Activated CD4-positive, alpha-beta memory T cell treated with anti-CD3 and anti-CD28 coated beads, Interleukin-2, amount 10 ng/mL, durations not matched to agents 7 days and 5 days (primary cell): ENCODE results near the gene ECHS1. TPM values are rescaled to one million over a fixed set of nuclear protein-coding genes. Genes with fewer than 3 reads are reported as not detected.

Experiments used
- CTCF ChIA-PET: fragments of 350-600 bp; sonication (Branson Sonifier 250); formaldehyde crosslinking; loops from one replicate; lab custom pipeline; 2021; ENCODE audit warnings: antibody characterized with exemption, inconsistent platforms; lab: Charles Lee
- POLR2A ChIA-PET: fragments of 350-600 bp; sonication (Branson Sonifier 250); formaldehyde crosslinking; loops from one replicate; lab custom pipeline; 2021; ENCODE audit warnings: antibody characterized with exemption; lab: Charles Lee
- DNase-seq: peaks from one replicate; pipeline ENCODE4 v3.0.0-alpha.2; 2020
- H3K27ac Mint-ChIP-seq: one replicate; pipeline ENCODE4 v1.8.0; 2021; ENCODE audit warnings: mild to moderate bottlenecking, mixed read lengths
- H3K27me3 Mint-ChIP-seq: one replicate; pipeline ENCODE4 v1.8.0; 2021; ENCODE audit warnings: mixed read lengths
- H3K36me3 Mint-ChIP-seq: one replicate; pipeline ENCODE4 v1.8.0; 2021; ENCODE audit warnings: low read depth, mixed read lengths
- H3K4me1 Mint-ChIP-seq: one replicate; pipeline ENCODE4 v1.8.0; 2021; ENCODE audit warnings: mixed read lengths
- H3K4me3 Mint-ChIP-seq: one replicate; pipeline ENCODE4 v1.8.0; 2021; ENCODE audit warnings: mild to moderate bottlenecking, mixed read lengths
- H3K9me3 Mint-ChIP-seq: one replicate; pipeline ENCODE4 v1.8.0; 2021; ENCODE audit warnings: mixed read lengths
- total RNA-seq, 2 experiments: library from RNA; stranded (reverse); gene quantifications; one replicate each; pipeline ENCODE4 v1.2.3, GENCODE V29; 2021

The ECHS1 gene
- total RNA-seq, 2 experiments from 2014 or later, result 31.3 to 31.6 TPM

- Mint-ChIP-seq H3K4me1 (peaks cover 4% of the 10 kb centered on the region), H3K4me3 (no peak overlapping the region), H3K27me3 (peaks cover 5% of the 10 kb centered on the region), H3K9me3 (no peaks in the 10 kb centered on the region), H3K36me3 (no peaks in the 10 kb centered on the region), H3K27ac (no peak overlapping the region)
- no peak for DNase-seq
- POLR2A ChIA-PET, result interaction anchor here (1.2 kb wide), 1 partner anchor 44 kb away, joined by 3 read pairs; no protein-coding TSS in a partner anchor
- CTCF ChIA-PET, result interaction anchor here (1.6 kb wide), 1 partner anchor 22 kb away, joined by 4 read pairs; no protein-coding TSS in a partner anchor
These were observed 21.5 kb downstream of the ECHS1 start for GRCh38 chr10:133351408-133352318.

- H3K36me3 Mint-ChIP-seq, result no peaks in the 10 kb centered on the region
- no peaks in the 10 kb centered on the region for H3K9me3 Mint-ChIP-seq
- DNase-seq, result no peak
- H3K4me1 Mint-ChIP-seq, result peaks cover 4% of the 10 kb centered on the region
- ChIA-PET POLR2A (interaction anchor here (1.2 kb wide), 1 partner anchor 43 kb away, joined by 3 read pairs; no protein-coding TSS in a partner anchor), CTCF (interaction anchor here (1.6 kb wide), 1 partner anchor 21 kb away, joined by 4 read pairs; no protein-coding TSS in a partner anchor)
- H3K27me3 Mint-ChIP-seq, result peaks cover 5% of the 10 kb centered on the region
- no peak overlapping the region for H3K4me3 Mint-ChIP-seq
- no peak overlapping the region for H3K27ac Mint-ChIP-seq
These were observed 22.2 kb downstream of the ECHS1 start for GRCh38 chr10:133350950-133351329.

GRCh38 chr10:133350283-133350949 is 22.7 kb downstream of the ECHS1 start:
- H3K4me1 Mint-ChIP-seq, result peaks cover 4% of the 10 kb centered on the region
- H3K36me3 Mint-ChIP-seq, result no peaks in the 10 kb centered on the region
- ChIA-PET CTCF (interaction anchor here (1.6 kb wide), 1 partner anchor 21 kb away, joined by 4 read pairs; no protein-coding TSS in a partner anchor), POLR2A (interaction anchor here (1.2 kb wide), 1 partner anchor 42 kb away, joined by 3 read pairs; no protein-coding TSS in a partner anchor)
- H3K4me3 Mint-ChIP-seq, result no peak overlapping the region
- H3K9me3 Mint-ChIP-seq, result no peaks in the 10 kb centered on the region
- DNase-seq, result no peak
- H3K27me3 Mint-ChIP-seq, result peaks cover 9% of the 10 kb centered on the region
- no peak overlapping the region for H3K27ac Mint-ChIP-seq

DNA sequence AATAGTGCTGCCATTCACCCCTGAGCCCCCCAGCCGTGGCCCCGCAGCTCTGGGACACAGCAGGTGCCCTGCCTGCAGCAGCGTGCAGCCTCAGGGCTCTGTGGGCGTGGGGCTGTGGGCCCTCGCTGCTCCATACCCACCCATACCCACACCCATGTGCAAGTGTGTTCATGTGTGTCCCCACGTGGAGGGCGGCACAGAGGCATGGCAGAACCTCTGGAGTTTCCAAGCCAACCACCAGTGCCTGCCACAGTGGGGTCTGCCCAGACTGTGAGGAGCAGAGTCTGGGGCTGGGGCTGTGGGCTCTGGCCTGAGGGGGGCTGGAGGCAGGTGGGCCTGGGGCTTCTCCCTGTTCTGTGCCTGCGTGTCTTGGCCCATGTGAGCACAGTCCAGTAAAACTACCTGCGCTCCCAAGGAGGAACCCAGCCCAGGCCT is 23.6 kb downstream of the ECHS1 start:
- DNase-seq, result no peak
- Mint-ChIP-seq H3K9me3 (no peaks in the 10 kb centered on the region), H3K4me1 (peaks cover 4% of the 10 kb centered on the region), H3K27me3 (peaks cover 14% of the 10 kb centered on the region), H3K36me3 (no peaks in the 10 kb centered on the region), H3K27ac (no peak overlapping the region), H3K4me3 (no peak overlapping the region)
- POLR2A ChIA-PET, result no interaction called here
- CTCF ChIA-PET, result no interaction called here

- Mint-ChIP-seq H3K4me1 (peaks cover 5% of the 10 kb centered on the region), H3K27me3 (peaks cover 15% of the 10 kb centered on the region), H3K9me3 (no peaks in the 10 kb centered on the region), H3K36me3 (no peaks in the 10 kb centered on the region), H3K4me3 (no peak overlapping the region), H3K27ac (no peak overlapping the region)
- ChIA-PET POLR2A (no interaction called here), CTCF (no interaction called here)
- DNase-seq, result no peak
These were observed 24.0 kb downstream of the ECHS1 start for GRCh38 chr10:133349160-133349568.

DNA sequence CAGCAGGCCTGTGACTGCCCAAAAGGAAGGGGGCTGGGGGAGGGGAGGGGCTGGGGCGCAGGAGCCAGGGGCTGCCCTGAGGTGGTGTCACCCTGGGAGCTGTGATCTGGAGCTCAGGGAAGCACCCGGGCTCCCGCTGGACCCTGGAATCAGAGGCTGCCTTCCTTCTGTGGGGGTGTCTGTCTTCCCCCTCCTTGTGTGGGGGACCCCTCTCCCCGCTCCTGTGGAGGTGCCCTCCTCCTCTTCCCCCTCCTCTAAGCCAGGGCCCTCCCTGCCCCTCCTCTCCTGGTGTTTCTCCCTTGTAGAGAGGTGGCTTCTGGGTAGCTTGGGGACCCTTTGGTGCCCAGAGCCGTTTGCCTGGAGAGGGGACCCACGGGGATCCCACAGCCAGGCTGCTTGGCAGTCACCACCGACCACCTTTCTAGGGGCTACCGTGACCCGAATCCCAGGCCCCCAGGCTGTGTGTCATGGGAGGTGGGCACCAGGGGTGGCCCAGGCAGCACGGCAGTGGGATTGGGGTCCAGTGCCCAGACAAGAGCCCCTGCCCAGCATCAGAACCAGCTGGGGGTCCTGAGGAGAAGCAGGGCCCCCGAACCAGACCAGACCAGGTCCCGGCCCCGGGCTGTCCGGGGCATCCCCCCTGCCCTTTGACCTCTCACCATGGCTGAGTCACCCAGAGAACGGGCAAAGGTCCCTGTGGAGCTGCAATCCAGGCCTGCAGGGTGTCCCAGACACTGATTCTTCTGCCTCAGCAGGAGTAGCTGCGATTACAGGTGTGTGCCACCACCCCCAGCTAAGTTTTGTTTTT is 25.2 kb downstream of the ECHS1 start:
- no peak for DNase-seq
- POLR2A ChIA-PET, result interaction anchor here (0.6 kb wide), 1 partner anchor 11 kb away, joined by 3 read pairs; the partner anchor contains the start of gene CALY
- H3K4me1 Mint-ChIP-seq, result peaks cover 9% of the 10 kb centered on the region
- H3K36me3 Mint-ChIP-seq, result no peaks in the 10 kb centered on the region
- H3K27me3 Mint-ChIP-seq, result peaks cover 16% of the 10 kb centered on the region
- no peaks in the 10 kb centered on the region for H3K9me3 Mint-ChIP-seq
- CTCF ChIA-PET, result interaction anchor here (1.0 to 1.1 kb wide), 2 partner anchors 18 kb away, joined by 3 to 6 read pairs; no protein-coding TSS in a partner anchor
- H3K4me3 Mint-ChIP-seq, result no peak overlapping the region
- no peak overlapping the region for H3K27ac Mint-ChIP-seq

GRCh38 chr10:133346413-133346812 is 26.7 kb downstream of the ECHS1 start:
- CTCF ChIA-PET, result interaction anchor here (0.8 kb wide), 1 partner anchor 17 kb away, joined by 3 read pairs; no protein-coding TSS in a partner anchor

DNA sequence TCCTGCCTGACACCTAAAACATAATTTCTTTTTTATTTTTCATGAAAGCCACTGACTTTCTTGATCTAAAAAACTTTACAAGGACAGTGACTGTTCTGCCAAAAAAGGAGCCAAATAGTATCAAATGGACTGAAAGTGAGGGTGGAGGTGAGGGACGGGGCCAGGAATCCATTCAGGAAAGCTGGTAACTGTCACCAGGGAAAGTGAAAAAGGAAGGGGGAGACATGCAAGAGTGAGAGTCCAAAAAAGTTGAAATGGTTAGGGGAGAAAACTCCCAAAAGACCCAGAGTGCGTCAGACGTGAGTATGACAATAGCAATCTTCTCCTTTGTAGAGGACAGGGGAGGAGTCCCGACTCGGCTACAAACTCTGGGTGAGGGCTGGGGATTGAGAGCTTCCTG is 28.9 kb downstream of the ECHS1 start:
- CTCF ChIA-PET, result interaction anchor here (1.2 kb wide), 1 partner anchor 15 kb away, joined by 4 read pairs; no protein-coding TSS in a partner anchor
- Mint-ChIP-seq H3K4me3 (no peak overlapping the region), H3K4me1 (peaks cover 8% of the 10 kb centered on the region), H3K27me3 (peaks cover 19% of the 10 kb centered on the region), H3K9me3 (no peaks in the 10 kb centered on the region), H3K36me3 (no peaks in the 10 kb centered on the region), H3K27ac (no peak overlapping the region)
- POLR2A ChIA-PET, result no interaction called here
- DNase-seq, result no peak

More at GRCh38 chr10:133346413-133346812, 26.7 kb downstream of the ECHS1 start:
- POLR2A ChIA-PET, result no interaction called here
- no peak for DNase-seq
- no peaks in the 10 kb centered on the region for H3K36me3 Mint-ChIP-seq
- no peak overlapping the region for H3K4me3 Mint-ChIP-seq
- no peak overlapping the region for H3K27ac Mint-ChIP-seq
- peaks cover 9% of the 10 kb centered on the region for H3K4me1 Mint-ChIP-seq
- no peaks in the 10 kb centered on the region for H3K9me3 Mint-ChIP-seq
- H3K27me3 Mint-ChIP-seq, result peaks cover 20% of the 10 kb centered on the region

- DNase-seq, result no peak
- H3K9me3 Mint-ChIP-seq, result no peaks in the 10 kb centered on the region
- POLR2A ChIA-PET, result no interaction called here
- peaks cover 15% of the 10 kb centered on the region for H3K27me3 Mint-ChIP-seq
- H3K27ac Mint-ChIP-seq, result no peak overlapping the region
- H3K36me3 Mint-ChIP-seq, result no peaks in the 10 kb centered on the region
- H3K4me3 Mint-ChIP-seq, result no peak overlapping the region
- peaks cover 5% of the 10 kb centered on the region for H3K4me1 Mint-ChIP-seq
- CTCF ChIA-PET, result no interaction called here
These were observed 29.6 kb downstream of the ECHS1 start for GRCh38 chr10:133343558-133343957.

DNA sequence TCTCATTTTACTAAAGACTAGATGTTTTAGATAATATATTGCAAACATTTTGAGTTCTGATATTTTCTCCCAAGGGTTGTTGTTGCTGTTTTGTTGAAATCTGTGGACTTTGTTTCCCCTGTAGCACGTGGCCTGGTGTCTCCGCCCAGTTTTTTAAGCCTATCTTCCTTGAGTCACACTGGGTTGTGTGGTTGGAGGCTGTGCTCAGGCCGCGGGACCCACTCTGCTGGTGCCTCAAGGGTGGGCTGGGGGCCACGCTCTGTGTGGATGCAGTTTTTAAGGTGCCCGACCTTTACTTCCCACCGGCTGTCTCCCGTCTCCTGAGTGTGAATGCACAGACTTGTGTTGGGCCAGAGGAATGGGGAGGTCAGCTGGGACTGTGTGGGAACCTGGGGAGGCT is 30.2 kb downstream of the ECHS1 start:
- POLR2A ChIA-PET, result no interaction called here
- peaks cover 5% of the 10 kb centered on the region for H3K4me1 Mint-ChIP-seq
- DNase-seq, result no peak
- H3K4me3 Mint-ChIP-seq, result no peak overlapping the region
- no peak overlapping the region for H3K27ac Mint-ChIP-seq
- no peaks in the 10 kb centered on the region for H3K36me3 Mint-ChIP-seq
- no peaks in the 10 kb centered on the region for H3K9me3 Mint-ChIP-seq
- CTCF ChIA-PET, result no interaction called here
- H3K27me3 Mint-ChIP-seq, result peaks cover 15% of the 10 kb centered on the region

GRCh38 chr10:133341983-133342382 is 31.2 kb downstream of the ECHS1 start:
- H3K4me3 Mint-ChIP-seq, result no peak overlapping the region
- H3K27ac Mint-ChIP-seq, result no peak overlapping the region
- no peak for DNase-seq
- CTCF ChIA-PET, result interaction anchor here (1.3 kb wide), 1 partner anchor 12 kb away, joined by 5 read pairs; no protein-coding TSS in a partner anchor
- no peaks in the 10 kb centered on the region for H3K36me3 Mint-ChIP-seq
- H3K9me3 Mint-ChIP-seq, result no peaks in the 10 kb centered on the region
- peaks cover 15% of the 10 kb centered on the region for H3K27me3 Mint-ChIP-seq
- POLR2A ChIA-PET, result no interaction called here
- H3K4me1 Mint-ChIP-seq, result peaks cover 5% of the 10 kb centered on the region

DNA sequence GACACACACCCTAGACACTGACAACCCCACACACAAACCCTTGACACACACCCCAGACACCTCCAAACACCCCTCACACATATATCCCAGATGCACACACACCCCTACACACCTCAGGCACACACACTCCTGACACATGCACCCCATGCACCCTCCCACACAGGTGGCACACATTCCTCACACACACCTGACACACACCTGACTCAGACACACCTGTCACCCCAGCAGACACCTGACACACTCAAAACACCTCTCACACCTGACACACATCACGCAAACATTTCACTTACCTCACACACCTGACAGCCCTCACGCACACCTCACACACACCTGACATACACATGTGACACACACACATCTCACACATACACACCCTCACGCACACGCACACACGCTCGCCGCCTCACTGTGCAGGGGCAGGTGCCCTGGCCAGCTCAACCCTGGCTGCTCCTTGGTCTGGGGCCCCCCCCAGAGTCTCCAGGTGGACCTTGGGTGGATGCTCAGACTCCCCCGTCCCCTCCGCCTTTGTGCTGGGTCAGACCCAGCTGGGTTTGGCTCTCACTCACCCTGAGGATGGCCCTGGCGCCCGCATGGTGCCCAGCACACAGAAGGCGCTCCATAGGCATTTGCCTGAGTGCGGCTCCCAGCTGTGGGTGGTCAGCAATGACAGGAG is 33.3 kb downstream of the ECHS1 start:
- Mint-ChIP-seq H3K9me3 (no peaks in the 10 kb centered on the region), H3K27me3 (peaks cover 12% of the 10 kb centered on the region), H3K27ac (no peak overlapping the region), H3K36me3 (no peaks in the 10 kb centered on the region), H3K4me1 (peaks cover 6% of the 10 kb centered on the region), H3K4me3 (no peak overlapping the region)
- DNase-seq, result no peak
- CTCF ChIA-PET, result no interaction called here
- POLR2A ChIA-PET, result no interaction called here
